ENCODE results near the gene MYO1B. TPM values are rescaled to one million over a fixed set of nuclear protein-coding genes. Genes with fewer than 3 reads are reported as not detected.

The MYO1B gene
- total RNA-seq, 1 experiment from 2014 or later: 43.2 TPM

GRCh38 chr2:191352536-191352935 is 107.3 kb downstream of the MYO1B start:
- H3K4me2 ChIP-seq (ENCODE audit: insufficient read depth, insufficient read length, low read length): no peak overlapping the region
- no peak overlapping the region for H3K27ac Mint-ChIP-seq
- H2BK5ac ChIP-seq (ENCODE audit: insufficient read length, low read length): no peak overlapping the region
- H4K8ac ChIP-seq (replicated peaks; ENCODE audit: insufficient read length, low read depth, low read length): no peak overlapping the region
- H3K23ac ChIP-seq (ENCODE audit: insufficient read length, low read depth, low read length): no peak overlapping the region
- H2BK12ac ChIP-seq (ENCODE audit: insufficient read length, low read depth, low read length): no peak overlapping the region
- no peaks in the 10 kb centered on the region for H3K79me2 ChIP-seq (ENCODE audit: insufficient read depth, low read length)
- no peaks in the 10 kb centered on the region for H3K23me2 ChIP-seq (ENCODE audit: insufficient read length, low read depth, low read length, poor library complexity, severe bottlenecking)
- H3K4me1 ChIP-seq (ENCODE audit: insufficient read depth, low read length): no peaks in the 10 kb centered on the region
- no peak overlapping the region for H2BK20ac ChIP-seq (ENCODE audit: low read depth, low read length, poor library complexity, severe bottlenecking)
- no peak overlapping the region for H3K56ac ChIP-seq (ENCODE audit: insufficient read length, low read depth, low read length)
- no peak overlapping the region for H2BK120ac ChIP-seq (ENCODE audit: low read depth, low read length, poor library complexity, severe bottlenecking)
- H3K9ac ChIP-seq (ENCODE audit: extremely low read depth, insufficient read length, low read length): no peak overlapping the region
- peaks cover 34 to 35% (median 34%) of the 10 kb centered on the region in 3 experiments for H3K36me3 Mint-ChIP-seq (ENCODE audit: insufficient read depth in 1 of 3, low read depth in 3 of 3)
- no peaks in the 10 kb centered on the region for H3K79me1 ChIP-seq (ENCODE audit: insufficient read depth, low read depth, low read length, poor library complexity, severe bottlenecking)
- H4K5ac ChIP-seq (ENCODE audit: insufficient read length, low read depth, low read length): no peak overlapping the region
- no peaks in the 10 kb centered on the region for H3K27me3 ChIP-seq (ENCODE audit: insufficient read depth, low read length)
- no peaks in the 10 kb centered on the region for H3K9me3 ChIP-seq (ENCODE audit: control insufficient read depth, low read depth, low read length)
- H4K20me1 ChIP-seq (ENCODE audit: control insufficient read depth, insufficient read depth, insufficient read length): no peaks in the 10 kb centered on the region
- no peak overlapping the region for H3K4ac ChIP-seq (ENCODE audit: low read depth, low read length)
- H2AK5ac ChIP-seq (ENCODE audit: insufficient read length, low read length): no peak overlapping the region
- no peak overlapping the region for H3K4me3 Mint-ChIP-seq
- H4K91ac ChIP-seq (ENCODE audit: insufficient read length, low read depth, low read length): no peak overlapping the region
- H3K27me3 Mint-ChIP-seq (ENCODE audit: low read depth): no peaks in the 10 kb centered on the region
- DNase-seq: no peak
- no peak overlapping the region for H3K18ac ChIP-seq (ENCODE audit: insufficient read length, low read depth, low read length)
- H3T11ph ChIP-seq (ENCODE audit: low read length): no peak overlapping the region
- no peak for TF ChIP-seq CTCF (conservative IDR thresholded peaks at IDR 0.05)
- H2AFZ ChIP-seq (ENCODE audit: low read length): no peak overlapping the region
- no CpG with 5 or more reads among the region's 2 CpGs for WGBS (ENCODE audit: extremely low coverage, insufficient read length, low lambda C conversion rate)
- H3K9me3 Mint-ChIP-seq: peaks cover 6 to 12% of the 10 kb centered on the region in 2 experiments; a peak in 3 of 5 replicates
- H3K27ac ChIP-seq (ENCODE audit: insufficient read length, low read depth, low read length): no peak overlapping the region
- H2BK15ac ChIP-seq (ENCODE audit: low read depth, low read length): no peak overlapping the region
- H3K14ac ChIP-seq (ENCODE audit: insufficient read depth, low read length): no peak overlapping the region
- peaks cover 0 to 2% of the 10 kb centered on the region in 2 experiments; a peak in 1 of 4 replicates for H3K4me1 Mint-ChIP-seq

Data from H9 (cell line).